ENCODE measurements around the gene UFC1. TPM values are rescaled to one million over a fixed set of nuclear protein-coding genes. Genes with fewer than 3 reads are reported as not detected.

The UFC1 gene
- total and polyA plus RNA-seq, 2 of the 13 experiments (the other 11 are each of a cell fraction or from before 2014, with no cell fraction given), result 72.8 to 85.2 TPM

- TF ChIP-seq MXD3 (CRISPR knock-in tag; IDR thresholded peaks at IDR 0.05) (no peak), ZNF737 (CRISPR knock-in tag; IDR thresholded peaks at IDR 0.05; ENCODE audit: borderline replicate concordance) (no peak), SNAPC4 (CRISPR knock-in tag; IDR thresholded peaks at IDR 0.05) (0 out of 2 replicates have a peak, but pooled peaks have one; percentile 61), ZNF766 (CRISPR knock-in tag; IDR thresholded peaks at IDR 0.05; ENCODE audit: borderline replicate concordance) (no peak), ZNF337 (CRISPR knock-in tag; IDR thresholded peaks at IDR 0.05; ENCODE audit: borderline replicate concordance, low read depth) (0 out of 2 replicates have a peak, but pooled peaks have one; percentile 38), ZNF205 (CRISPR knock-in tag; IDR thresholded peaks at IDR 0.05) (no peak), IKZF4 (CRISPR knock-in tag; IDR thresholded peaks at IDR 0.05; ENCODE audit: borderline replicate concordance, low read depth, not compliant biosample characterization) (no peak), ZNF572 (CRISPR knock-in tag; IDR thresholded peaks at IDR 0.05) (no peak), ZNF296 (CRISPR knock-in tag; conservative IDR thresholded peaks at IDR 0.05) (no peak), ZNF33B (CRISPR knock-in tag; IDR thresholded peaks at IDR 0.05) (0 out of 2 replicates have a peak, but pooled peaks have one; percentile 34), TBL1XR1 (IDR thresholded peaks at IDR 0.05; ENCODE audit: borderline replicate concordance, low read length, partially characterized antibody) (no peak), MTF2 (CRISPR knock-in tag; IDR thresholded peaks at IDR 0.05; ENCODE audit: borderline replicate concordance) (no peak), SSRP1 (CRISPR knock-in tag; IDR thresholded peaks at IDR 0.05) (no peak), ATF7 (IDR thresholded peaks at IDR 0.05) (no peak), ATF7 (CRISPR knock-in tag; IDR thresholded peaks at IDR 0.05) (peak; percentile 49; the same call in 1 of the 2 replicates), ZMYM3 (CRISPR knock-in tag; IDR thresholded peaks at IDR 0.05) (no peak), THYN1 (CRISPR knock-in tag; IDR thresholded peaks at IDR 0.05; ENCODE audit: borderline replicate concordance, low read depth) (no peak), CHD4 (IDR thresholded peaks at IDR 0.05; ENCODE audit: borderline replicate concordance, low read length) (no peak), ZNF282 (IDR thresholded peaks at IDR 0.05; ENCODE audit: partially characterized antibody) (no peak)
- TF ChIP-seq, protein P1, sequence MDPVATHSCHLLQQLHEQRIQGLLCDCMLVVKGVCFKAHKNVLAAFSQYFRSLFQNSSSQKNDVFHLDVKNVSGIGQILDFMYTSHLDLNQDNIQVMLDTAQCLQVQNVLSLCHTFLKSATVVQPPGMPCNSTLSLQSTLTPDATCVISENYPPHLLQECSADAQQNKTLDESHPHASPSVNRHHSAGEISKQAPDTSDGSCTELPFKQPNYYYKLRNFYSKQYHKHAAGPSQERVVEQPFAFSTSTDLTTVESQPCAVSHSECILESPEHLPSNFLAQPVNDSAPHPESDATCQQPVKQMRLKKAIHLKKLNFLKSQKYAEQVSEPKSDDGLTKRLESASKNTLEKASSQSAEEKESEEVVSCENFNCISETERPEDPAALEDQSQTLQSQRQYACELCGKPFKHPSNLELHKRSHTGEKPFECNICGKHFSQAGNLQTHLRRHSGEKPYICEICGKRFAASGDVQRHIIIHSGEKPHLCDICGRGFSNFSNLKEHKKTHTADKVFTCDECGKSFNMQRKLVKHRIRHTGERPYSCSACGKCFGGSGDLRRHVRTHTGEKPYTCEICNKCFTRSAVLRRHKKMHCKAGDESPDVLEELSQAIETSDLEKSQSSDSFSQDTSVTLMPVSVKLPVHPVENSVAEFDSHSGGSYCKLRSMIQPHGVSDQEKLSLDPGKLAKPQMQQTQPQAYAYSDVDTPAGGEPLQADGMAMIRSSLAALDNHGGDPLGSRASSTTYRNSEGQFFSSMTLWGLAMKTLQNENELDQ (CRISPR knock-in tag; IDR thresholded peaks at IDR 0.05; ENCODE audit: borderline replicate concordance), result no peak
- TF ChIP-seq, protein P2, sequence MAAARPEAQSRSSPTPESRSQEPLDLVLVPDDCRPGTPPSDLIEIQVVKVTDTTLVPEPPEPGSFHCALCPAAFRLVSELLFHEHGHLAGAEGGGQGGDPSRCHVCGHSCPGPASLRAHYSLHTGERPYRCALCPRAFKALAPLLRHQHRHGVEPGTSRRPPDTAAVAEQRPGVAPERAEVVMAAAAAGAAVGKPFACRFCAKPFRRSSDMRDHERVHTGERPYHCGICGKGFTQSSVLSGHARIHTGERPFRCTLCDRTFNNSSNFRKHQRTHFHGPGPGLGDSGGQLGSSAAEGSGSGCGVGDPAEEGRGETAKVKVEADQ (CRISPR knock-in tag; IDR thresholded peaks at IDR 0.05; ENCODE audit: borderline replicate concordance), result no peak
These were observed 5.5 kb downstream of the UFC1 start, which contains the start of gene USP21 (continued) for GRCh38 chr1:161159087-161159912.

All from HepG2 (cell line).